K562 (cell line): ENCODE results near the gene RIMS3. TPM values are rescaled to one million over a fixed set of nuclear protein-coding genes. Genes with fewer than 3 reads are reported as not detected.

Source experiments
- ATF1 ChIP-seq, 2 experiments: fragments of 450-650 bp in 1 of 2; IDR thresholded peaks; 2 replicates each; pipeline ENCODE4 v1.6.1; 2016; ENCODE audit warnings: missing compliant biosample characterization in 1 of 2, missing genetic modification characterization in 1 of 2
- BCL6 ChIP-seq: fragments of 250-450 bp; sonication (Bioruptor Pico); IDR thresholded peaks from 2 replicates; pipeline ENCODE4 v1.4.0; 2020
- BCOR ChIP-seq: fragments of 450-650 bp; IDR thresholded peaks from 2 replicates; pipeline ENCODE4 v1.6.1; 2016
- BHLHE40 ChIP-seq: IDR thresholded peaks from 2 replicates; pipeline ENCODE4 v1.6.1; 2011; ENCODE audit warnings: low read length, improper control_type of control experiment
- CREB5 ChIP-seq: fragments of 250-450 bp; sonication (Bioruptor Pico); IDR thresholded peaks from 2 replicates; pipeline ENCODE4 v1.5.0; 2020; ENCODE audit warnings: mild to moderate bottlenecking
- CXXC5 ChIP-seq: fragments of 250-450 bp; sonication (Bioruptor Pico); IDR thresholded peaks from 2 replicates; pipeline ENCODE4 v1.8.0; 2022; ENCODE audit warnings: inconsistent platforms, mild to moderate bottlenecking, moderate library complexity
- ELF2 ChIP-seq: fragments of 250-450 bp; sonication (Bioruptor Pico); IDR thresholded peaks from 2 replicates; pipeline ENCODE4 v1.5.0; 2021; ENCODE audit warnings: mild to moderate bottlenecking
- ETS2 ChIP-seq: IDR thresholded peaks from 2 replicates; pipeline ENCODE4 v1.6.1; 2016; ENCODE audit warnings: borderline replicate concordance, missing genetic modification characterization, mild to moderate bottlenecking, moderate library complexity, missing compliant biosample characterization; ENCODE audit not compliant: poor library complexity, severe bottlenecking
- FOXO4 ChIP-seq: fragments of 450-650 bp; formaldehyde crosslinking; IDR thresholded peaks from 2 replicates; pipeline ENCODE4 v1.4.0; 2020; ENCODE audit warnings: mild to moderate bottlenecking, moderate library complexity
- HSF4 ChIP-seq: fragments of 250-450 bp; sonication (Bioruptor Pico); IDR thresholded peaks from 2 replicates; pipeline ENCODE4 v2.1.2; 2022; ENCODE audit warnings: mild to moderate bottlenecking, moderate library complexity, borderline replicate concordance
- KAT2B ChIP-seq: IDR thresholded peaks from one replicate; pipeline ENCODE4 v1.6.1; 2012; ENCODE audit warnings: low read depth, mild to moderate bottlenecking, control low read depth, inconsistent platforms, low read length, moderate library complexity
- MTA2 ChIP-seq: fragments of 450-650 bp; IDR thresholded peaks from 2 replicates; pipeline ENCODE4 v1.6.1; 2016; ENCODE audit warnings: low read depth
- RBM25 ChIP-seq: fragments of 200-400 bp; formaldehyde crosslinking; IDR thresholded peaks from 2 replicates; pipeline ENCODE4 v1.6.1; 2018; ENCODE audit warnings: low read length, low read depth, moderate library complexity; ENCODE audit not compliant: severe bottlenecking
- RFX5 ChIP-seq: IDR thresholded peaks from 2 replicates; pipeline ENCODE4 v1.6.1; 2011; ENCODE audit warnings: low read depth, mild to moderate bottlenecking, improper control_type of control experiment, low read length
- TAF1 ChIP-seq: IDR thresholded peaks from 2 replicates; pipeline ENCODE4 v1.6.1; 2011; ENCODE audit warnings: mild to moderate bottlenecking, low read length, moderate library complexity; ENCODE audit not compliant: insufficient read depth, control insufficient read depth, severe bottlenecking; ENCODE audit errors: extremely low read depth
- ZNF280B ChIP-seq: fragments of 250-450 bp; sonication (Bioruptor Pico); IDR thresholded peaks from 2 replicates; pipeline ENCODE4 v1.5.1; 2021; ENCODE audit warnings: mild to moderate bottlenecking
- ZNF609 ChIP-seq: sonication (generic); formaldehyde crosslinking; IDR thresholded peaks from 2 replicates; pipeline ENCODE4 v1.8.1; 2023; ENCODE audit warnings: missing genetic modification reagents, mild to moderate bottlenecking, borderline replicate concordance
- ZNF764 ChIP-seq: fragments of 250-450 bp; sonication (Bioruptor Pico); IDR thresholded peaks from 2 replicates; pipeline ENCODE4 v1.4.0; 2020; ENCODE audit warnings: low read depth, mild to moderate bottlenecking, moderate library complexity
- polyA plus RNA-seq, 8 experiments: library from polyadenylated mRNA; depleted of rRNA in 4 of 8; stranded (reverse) in 5 of 8; unstranded in 3 of 8; fragments of >200 nt; fragmentation: Nextera tagmentation in 2 of 8; fragmentation: Illumina TruSeq in 1 of 8; extraction: Ambion mirVana in 2 of 8; extraction: Trizol in 1 of 8; gene quantifications; 2 replicates each; pipeline versions ENCODE4 v1.2.1 to v1.2.3, GENCODE V29; 2011 to 2014; ENCODE audit warnings: inconsistent platforms in 1 of 8, missing spikeins in 1 of 8
- total RNA-seq, 7 experiments: library from RNA; depleted of rRNA in 6 of 7; stranded (reverse); fragments of >200 nt in 6 of 7; fragmentation: Illumina TruSeq in 2 of 7; extraction: Trizol in 2 of 7; gene quantifications; 2 replicates each; pipeline versions ENCODE4 v1.2.1 to v1.2.3, GENCODE V29; 2011 to 2021; ENCODE audit warnings: low replicate concordance in 1 of 7

RIMS3 gene
- total and polyA plus RNA-seq, 9 of the 15 experiments (the other 6 are each of a cell fraction or from before 2014, with no cell fraction given): 0.06 to 1.2 (median 0.59) TPM

- TF ChIP-seq FOXO4: no peak
- no peak for TF ChIP-seq ATF1 (CRISPR knock-in tag; IDR thresholded peaks at IDR 0.05)
- peak; percentile 96 for TF ChIP-seq ATF1 (tag; IDR thresholded peaks at IDR 0.05)
- TF ChIP-seq CXXC5: no peak; the same call in none of the 2 replicates
- TF ChIP-seq BCOR: 0 out of 2 replicates have a peak, but pooled peaks have one; percentile 7
- no peak for TF ChIP-seq BHLHE40
- no peak for TF ChIP-seq KAT2B
- TF ChIP-seq MTA2: no peak
- TF ChIP-seq ZNF280B (CRISPR knock-in tag): no peak
- 0 out of 2 replicates have a peak, but pooled peaks have one; percentile 44 for TF ChIP-seq ELF2
- no peak for TF ChIP-seq BCL6
- no peak for TF ChIP-seq ZNF609 (CRISPR knock-in tag)
- peak; percentile 87 for TF ChIP-seq TAF1
- peak; percentile 98 for TF ChIP-seq RBM25
- no peak for TF ChIP-seq HSF4 (CRISPR knock-in tag)
- peak; percentile 36; the same call in 1 of the 2 replicates for TF ChIP-seq RFX5
- TF ChIP-seq ETS2 (tag): no peak
- no peak for TF ChIP-seq ZNF764 (CRISPR knock-in tag)
- no peak for TF ChIP-seq CREB5
These were observed 43.8 kb upstream of the RIMS3 start (continued) for GRCh38 chr1:40709100-40709801.
